Upper lobe of left lung (tissue), 4 donors: ENCODE data around the gene HERC4.

Source experiments
- EP300 ChIP-seq, 4 donors: sonication (generic); formaldehyde crosslinking; IDR thresholded peaks; one replicate each; pipeline ENCODE4 v1.5.1; 2017; ENCODE audit warnings: antibody characterized with exemption in 4 of 4, control low read depth in 2 of 4
- TF ChIP-seq, protein P1 (sequence below), 6 experiments: fragments of 450-650 bp in 4 of 6; fragments of 200-600 bp in 2 of 6; sonication (generic) in 2 of 6; IDR thresholded peaks; one replicate each; pipeline ENCODE4 v1.5.1; 2016 to 2019; ENCODE audit warnings: antibody characterized with exemption in 6 of 6

DNA sequence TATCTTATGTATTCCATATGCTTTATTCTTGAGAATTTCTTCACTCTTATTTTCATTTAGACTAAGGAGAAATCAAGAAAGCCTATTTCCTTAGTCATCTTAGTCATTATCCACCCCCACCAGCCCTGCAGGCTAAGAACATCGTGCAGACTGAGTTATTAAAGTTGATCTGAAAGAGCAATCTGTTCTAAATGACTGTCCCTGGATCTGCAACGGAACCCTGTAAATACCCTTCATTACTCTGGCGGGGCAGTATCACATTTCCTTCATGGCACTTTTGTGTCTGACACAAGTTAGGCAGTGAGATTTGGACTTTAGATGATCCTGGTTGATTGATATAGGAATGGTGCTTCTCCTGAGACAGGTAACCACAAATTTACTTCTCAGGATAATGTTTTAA lies 30.7 kb upstream of the HERC4 start:
- no peak for TF ChIP-seq EP300 (IDR thresholded peaks at IDR 0.05)
- TF ChIP-seq, protein P1, sequence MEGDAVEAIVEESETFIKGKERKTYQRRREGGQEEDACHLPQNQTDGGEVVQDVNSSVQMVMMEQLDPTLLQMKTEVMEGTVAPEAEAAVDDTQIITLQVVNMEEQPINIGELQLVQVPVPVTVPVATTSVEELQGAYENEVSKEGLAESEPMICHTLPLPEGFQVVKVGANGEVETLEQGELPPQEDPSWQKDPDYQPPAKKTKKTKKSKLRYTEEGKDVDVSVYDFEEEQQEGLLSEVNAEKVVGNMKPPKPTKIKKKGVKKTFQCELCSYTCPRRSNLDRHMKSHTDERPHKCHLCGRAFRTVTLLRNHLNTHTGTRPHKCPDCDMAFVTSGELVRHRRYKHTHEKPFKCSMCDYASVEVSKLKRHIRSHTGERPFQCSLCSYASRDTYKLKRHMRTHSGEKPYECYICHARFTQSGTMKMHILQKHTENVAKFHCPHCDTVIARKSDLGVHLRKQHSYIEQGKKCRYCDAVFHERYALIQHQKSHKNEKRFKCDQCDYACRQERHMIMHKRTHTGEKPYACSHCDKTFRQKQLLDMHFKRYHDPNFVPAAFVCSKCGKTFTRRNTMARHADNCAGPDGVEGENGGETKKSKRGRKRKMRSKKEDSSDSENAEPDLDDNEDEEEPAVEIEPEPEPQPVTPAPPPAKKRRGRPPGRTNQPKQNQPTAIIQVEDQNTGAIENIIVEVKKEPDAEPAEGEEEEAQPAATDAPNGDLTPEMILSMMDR (IDR thresholded peaks at IDR 0.05), result no peak
